Sciatic nerve (tissue), 2 donors: ENCODE data around the gene F12. TPM values are rescaled to one million over a fixed set of nuclear protein-coding genes. Genes with fewer than 3 reads are reported as not detected.
"Not testable (repeated sequence)": the region's sequence is repeated elsewhere in the genome, so short reads cannot be mapped to it uniquely, and the experiment has no call there.

Experiments used
- ATAC-seq: fragments of 200-7000 bp; cut with Tn5 transposase; one replicate; pipeline ENCODE4 v1.9.1; 2020; ENCODE audit warnings: mild to moderate bottlenecking, moderate library complexity
- DNase-seq: peaks from one replicate; pipeline ENCODE4 v3.0.0-alpha.2; 2020; ENCODE audit warnings: low spot score
- intact Hi-C: fragments of 100-400 bp; cut with DNase I; formaldehyde crosslinking; loops from one replicate; pipeline ENCODE4 v1.14.2; 2022
- total RNA-seq: library from RNA; stranded (reverse); fragmentation: NEBNext Ultra II Directional; extraction: Animal tissue kit (Norgen Biotek cat#: 25700); gene quantifications from one replicate; pipeline ENCODE4 v1.2.1, GENCODE V29; 2021
- donor health status: DM: no; HTN: no; CAD: no.
- donor health status: DM: no; HTN: no; CAD: no.

Gene F12
- total RNA-seq, 1 donor from 2014 or later, result 0.49 TPM

DNA sequence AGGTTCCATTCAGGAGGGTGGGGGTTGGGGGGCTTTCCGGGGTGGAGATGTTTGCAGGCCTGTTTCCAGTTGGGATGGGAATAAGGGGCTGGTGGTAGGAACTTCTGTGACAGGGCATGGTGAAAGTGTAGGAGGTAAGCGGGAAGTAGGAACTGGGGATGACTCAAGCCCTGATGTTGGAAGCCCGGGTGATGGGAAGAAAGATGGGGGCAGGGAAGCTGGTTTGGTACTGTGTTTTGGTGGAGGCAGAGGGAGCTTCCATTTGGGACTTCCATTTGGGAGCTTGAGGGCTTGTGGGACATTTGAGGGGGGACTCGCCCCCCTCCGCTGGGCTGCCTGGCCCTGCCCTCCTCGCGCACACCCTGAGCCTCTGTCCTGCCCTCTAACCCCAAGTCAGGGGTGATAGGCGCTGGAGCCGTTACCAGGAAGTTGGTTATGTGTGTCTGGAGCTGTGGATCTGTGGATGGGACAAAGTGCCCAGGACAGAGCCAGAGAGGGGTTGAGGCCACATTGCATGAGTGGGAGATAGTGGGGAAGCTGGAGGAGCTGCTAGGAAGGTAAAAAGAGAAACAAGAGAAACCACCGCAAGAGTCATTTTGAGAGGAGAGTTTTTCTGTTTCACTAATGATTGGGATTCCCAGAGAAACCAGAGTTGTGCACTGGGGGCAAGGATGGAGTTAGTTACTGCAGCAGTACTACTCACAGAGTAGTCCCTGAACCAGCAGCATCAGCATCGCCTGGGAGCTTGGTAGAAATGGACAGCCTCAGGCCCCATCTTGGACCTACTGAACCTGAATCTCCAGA is 45.0 kb downstream of the F12 start:
- ATAC-seq, result no peak
- DNase-seq, result no peak
- intact Hi-C loops, result no loop called here

GRCh38 chr5:177363565-177363964 is 45.8 kb downstream of the F12 start:
- intact Hi-C loops, result no loop called here
- no peak for ATAC-seq
- DNase-seq, result no peak

DNA sequence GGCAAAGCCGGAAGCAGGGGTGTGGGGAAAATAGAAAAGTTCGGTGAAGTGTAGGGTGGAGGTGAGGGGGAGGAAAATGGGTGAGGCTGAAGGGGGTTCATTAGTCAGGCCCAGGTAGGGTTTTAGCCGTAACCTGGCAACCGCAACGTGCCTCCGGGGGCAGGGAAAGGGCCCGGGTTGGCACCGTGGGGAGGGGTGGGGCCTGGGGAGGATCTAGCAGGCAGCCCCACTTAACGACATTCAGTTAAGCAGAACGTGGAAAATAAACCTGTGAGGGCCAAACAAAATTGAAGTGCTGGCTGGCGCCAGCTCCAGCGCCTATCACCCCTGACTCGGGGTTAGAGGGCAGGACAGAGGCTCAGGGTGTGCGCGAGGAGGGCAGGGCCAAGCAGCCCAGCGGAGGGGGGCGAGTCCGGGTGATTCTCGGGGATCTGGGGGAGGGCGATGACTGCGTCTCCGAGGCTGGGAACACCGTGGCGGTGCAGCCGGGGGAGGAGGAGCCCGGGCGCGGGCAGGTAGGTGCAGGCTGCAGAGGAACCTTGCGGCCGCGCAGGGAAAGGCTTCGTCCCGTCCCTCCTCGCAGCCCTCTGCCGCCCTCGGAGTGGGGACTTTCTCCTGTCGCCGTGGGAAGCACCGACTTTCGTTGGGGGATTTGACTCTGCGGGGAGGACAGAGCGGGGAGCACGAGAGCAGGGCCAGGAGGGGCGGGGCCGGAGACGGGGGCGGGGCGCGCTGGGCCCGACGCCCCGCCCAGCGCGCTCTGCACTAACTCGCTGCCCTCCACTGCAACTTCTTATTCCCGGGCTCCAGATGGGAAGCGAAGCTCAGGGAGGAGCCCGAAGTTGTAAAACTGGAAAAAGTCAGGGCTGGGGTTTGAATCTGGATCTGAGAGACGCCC is 46.5 kb downstream of the F12 start:
- DNase-seq (no peak), ATAC-seq (peak; percentile 50)
- intact Hi-C loops, result no loop called here

DNA sequence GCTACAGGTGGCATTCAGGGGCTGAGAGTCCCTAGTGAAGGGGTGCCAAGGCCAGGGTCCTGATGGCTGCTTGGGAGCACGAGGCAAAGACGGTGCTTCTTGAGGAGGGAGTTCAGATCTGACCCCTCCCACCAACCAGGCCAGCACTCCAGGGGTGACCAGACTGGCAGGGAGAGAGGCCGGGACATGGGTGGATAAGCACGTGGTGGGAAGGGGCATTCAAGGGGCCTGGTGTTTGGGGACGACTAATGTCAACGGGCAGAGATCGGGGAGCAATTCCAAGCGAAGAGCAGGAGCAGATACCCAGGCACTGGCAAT is 47.1 kb downstream of the F12 start:
- DNase-seq (no peak), ATAC-seq (no peak)
- intact Hi-C loops, result no loop called here

DNA sequence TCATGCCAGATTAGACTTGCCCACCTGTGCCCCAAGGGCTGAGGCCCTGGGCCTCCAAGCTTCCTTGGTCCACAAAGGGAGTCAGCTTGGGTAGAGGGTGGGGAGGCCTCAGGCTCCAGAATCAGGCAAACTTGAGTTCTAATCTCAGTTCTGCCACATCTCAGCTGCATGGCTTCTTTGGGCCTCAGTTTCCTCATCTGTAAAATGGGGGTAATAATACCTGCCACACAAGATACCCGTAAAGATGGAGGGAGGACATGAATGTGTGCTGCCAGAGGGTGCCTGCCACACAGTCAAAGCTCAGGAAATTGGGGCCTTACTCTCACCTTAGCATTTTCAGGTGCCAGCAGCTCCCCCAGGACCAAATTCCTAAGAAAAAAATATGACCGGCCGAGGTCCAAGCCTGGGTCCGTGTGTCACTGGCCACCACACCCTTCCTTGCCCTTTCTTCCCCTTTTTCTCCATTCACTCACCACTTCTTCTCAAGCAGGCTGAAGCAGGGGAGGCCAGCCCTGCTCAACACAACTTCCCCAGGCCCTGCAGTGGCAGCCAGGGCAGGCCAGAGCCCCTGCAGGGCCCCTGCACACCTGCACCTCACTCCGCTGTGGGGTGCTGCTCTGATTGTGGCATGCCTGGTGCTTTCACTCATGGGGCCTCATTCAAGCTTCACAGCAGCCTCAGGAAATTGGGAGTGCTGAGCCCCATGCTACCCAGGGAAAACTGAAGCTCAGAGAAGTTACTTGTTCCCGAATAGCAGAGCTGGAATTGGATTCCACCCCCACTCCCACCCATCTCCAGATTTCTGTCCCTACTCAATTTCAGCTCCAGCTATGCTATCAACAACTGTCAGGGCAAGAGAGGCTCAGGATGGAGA is 47.7 kb downstream of the F12 start:
- intact Hi-C loops, result no loop called here
- DNase-seq, result no peak
- ATAC-seq, result no peak

- ATAC-seq, intact Hi-C loops, DNase-seq: not testable (repeated sequence)
These were observed 48.6 kb downstream of the F12 start for GRCh38 chr5:177360740-177361139.

GRCh38 chr5:177359860-177360259 is 49.5 kb downstream of the F12 start:
- intact Hi-C loops, result no loop called here
- ATAC-seq, result no peak
- DNase-seq, result no peak

DNA sequence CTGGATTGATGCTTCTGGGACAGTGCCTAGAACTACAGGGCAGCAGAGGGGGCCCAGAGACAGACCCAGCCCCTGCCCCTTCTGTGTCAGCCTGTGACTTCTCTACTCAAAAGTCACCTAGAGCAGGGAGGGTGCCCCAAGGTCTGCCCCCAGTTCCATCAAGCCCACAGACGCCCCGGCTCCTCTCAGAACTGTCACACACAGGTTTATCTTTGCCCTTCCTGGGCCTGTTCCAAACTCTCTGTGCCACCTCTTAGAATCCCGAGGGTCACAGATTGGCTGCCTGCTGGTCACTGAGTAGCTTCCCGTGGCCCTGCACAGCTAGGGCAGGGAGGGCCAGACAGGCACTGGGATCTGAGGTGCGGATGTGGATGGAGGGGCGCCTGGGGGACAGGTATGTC is 49.9 kb downstream of the F12 start:
- intact Hi-C loops, result no loop called here
- ATAC-seq (no peak), DNase-seq (no peak)

DNA sequence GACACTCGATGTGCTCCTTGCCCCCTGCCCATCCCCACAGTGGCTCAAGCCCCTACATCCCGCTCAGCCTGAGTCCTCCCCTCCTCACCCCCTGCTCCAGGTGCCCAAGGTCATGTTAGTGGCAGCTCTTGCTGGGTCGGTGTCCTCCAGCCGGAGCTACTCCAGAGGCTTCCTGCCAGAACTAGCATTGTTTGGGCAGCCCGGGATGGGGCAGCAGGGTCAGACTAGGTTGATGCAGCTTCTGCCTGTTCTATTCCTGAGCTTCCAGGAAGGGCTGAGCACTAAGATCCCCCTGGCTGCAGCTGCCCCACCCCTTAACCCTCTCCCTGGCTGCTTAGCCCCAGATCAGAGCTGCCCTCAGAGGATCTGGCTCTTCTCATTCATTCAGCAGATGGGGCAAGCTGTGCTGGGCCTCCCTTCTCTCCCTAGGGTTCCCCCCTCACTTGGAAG is 51.0 kb downstream of the F12 start:
- no peak for DNase-seq
- intact Hi-C loops, result no loop called here
- no peak for ATAC-seq

DNA sequence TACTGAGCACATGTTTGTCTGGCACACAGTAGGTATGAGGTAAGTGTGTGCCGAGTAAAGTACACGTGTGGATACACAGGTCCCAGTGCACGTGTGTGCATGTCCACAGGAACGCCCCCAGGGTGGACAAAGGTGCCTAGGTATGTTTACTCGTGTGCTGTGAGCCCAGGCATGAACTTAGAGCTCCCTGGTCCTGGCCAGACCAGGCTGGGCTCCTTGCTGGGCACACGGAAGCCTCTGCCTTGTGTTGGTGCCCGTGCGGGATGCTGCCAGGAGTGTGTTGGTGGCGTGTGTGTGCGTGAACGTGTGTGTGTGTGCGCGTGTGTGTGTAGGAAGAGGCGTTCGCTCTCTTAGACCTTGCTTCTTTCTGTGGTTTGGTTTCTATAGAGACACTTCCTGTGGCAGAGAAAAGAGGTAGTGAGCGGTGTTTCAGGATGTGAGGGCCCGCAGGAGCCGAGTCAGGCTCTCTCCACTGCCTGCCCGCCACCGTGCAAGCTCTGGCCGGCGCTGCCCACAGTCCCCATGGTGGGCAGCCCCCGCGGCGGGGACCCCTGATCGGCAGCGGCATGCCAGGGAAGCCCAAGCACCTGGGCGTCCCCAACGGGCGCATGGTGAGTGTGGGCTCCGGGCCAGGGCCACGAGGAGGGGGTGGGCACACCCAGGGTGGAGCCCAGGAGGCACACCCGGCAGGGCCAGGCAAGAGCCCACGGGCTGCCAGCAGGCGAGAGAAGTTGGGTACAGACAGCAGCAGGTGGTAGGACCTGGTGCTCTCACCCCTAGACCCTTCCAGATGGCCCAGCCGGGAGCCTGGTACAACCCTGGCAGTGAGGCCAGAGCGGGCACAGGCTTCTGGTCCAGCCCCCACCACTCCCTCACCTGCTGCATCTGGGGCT is 51.7 kb downstream of the F12 start, which contains the start of gene RGS14:
Gene RGS14, plus strand, starts transcription at position 466 of the 893 bp plus-strand sequence. Its CDS starts 101 bp downstream, at position 567.
- peak; percentile 64 for ATAC-seq
- DNase-seq, result no peak
- intact Hi-C loops, result no loop called here

GRCh38 chr5:177357146-177357458 is 52.3 kb downstream of the F12 start:
- DNase-seq (no peak), ATAC-seq (no peak)
- intact Hi-C loops, result no loop called here

GRCh38 chr5:177356746-177357145 is 52.6 kb downstream of the F12 start:
- DNase-seq (no peak), ATAC-seq (no peak)
- intact Hi-C loops, result no loop called here

DNA sequence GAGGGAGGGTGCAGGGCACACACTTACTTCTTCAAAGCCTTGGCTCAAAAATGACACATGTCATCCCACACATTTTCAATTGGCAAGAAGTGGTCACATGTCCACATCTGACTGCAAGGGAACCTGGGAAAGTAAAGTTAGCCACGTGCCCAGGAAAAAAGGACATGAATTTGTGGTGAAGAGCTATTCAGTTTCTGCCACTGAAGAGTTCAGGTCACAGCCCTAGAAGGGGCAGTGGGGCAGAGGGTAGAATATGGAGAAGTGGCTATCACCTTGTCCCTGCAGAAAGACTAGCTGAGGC is 53.5 kb downstream of the F12 start:
- DNase-seq, result no peak
- intact Hi-C loops, result no loop called here
- ATAC-seq, result no peak

DNA sequence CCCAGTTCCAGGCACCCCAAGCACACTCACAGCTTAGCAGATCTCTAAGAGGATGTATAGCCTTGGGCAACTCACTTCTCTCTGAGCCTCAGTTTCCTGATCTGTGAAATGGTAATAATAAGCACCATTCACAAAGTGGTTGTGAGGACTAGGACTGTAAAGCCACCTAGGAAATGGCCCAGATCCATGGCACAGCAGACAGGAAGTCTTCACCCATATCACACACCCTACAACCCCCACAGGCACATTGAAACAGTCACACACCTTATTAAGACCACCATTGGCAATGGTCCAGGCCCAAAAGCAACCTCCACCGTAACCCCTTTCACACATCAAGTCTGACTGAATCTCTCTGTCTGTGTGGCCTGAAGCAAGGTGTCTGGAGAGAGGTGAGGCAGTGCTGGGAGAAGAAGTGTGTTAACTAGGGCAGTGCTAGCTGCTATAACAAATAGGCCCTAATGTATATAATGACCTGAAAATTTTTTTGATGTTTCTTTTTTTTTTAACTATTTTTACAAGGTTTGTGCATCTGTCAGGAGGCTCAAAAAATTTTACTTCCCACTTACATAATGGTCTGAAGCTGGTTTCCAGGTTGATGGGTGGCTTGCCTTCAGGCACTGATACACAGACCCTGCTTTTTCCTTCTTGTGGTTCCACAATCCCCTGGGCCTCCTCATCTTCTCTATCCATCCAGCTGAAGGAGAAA is 54.0 kb downstream of the F12 start:
- DNase-seq, result no peak
- intact Hi-C loops, result no loop called here

DNA sequence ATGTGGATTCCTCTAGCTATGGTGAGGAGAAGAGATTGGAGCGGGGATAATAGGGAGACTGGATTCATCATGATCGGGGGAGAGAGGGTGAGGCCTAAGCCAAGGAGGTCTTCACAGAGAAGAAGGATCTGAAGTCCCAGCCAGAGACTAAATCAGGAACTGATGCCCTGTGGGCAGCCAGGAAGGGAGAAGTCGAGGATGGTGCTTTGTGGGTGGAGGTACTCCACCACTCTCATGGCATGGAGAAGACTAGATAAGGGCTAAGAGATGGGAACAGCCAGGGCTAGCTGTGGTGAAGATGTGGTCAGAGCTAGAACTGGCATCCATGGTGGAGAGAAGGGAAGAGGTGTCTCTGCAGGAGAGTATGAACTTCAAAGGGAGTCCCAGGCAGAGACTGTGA is 54.7 kb downstream of the F12 start:
- ATAC-seq, result no peak
- intact Hi-C loops, result no loop called here
- no peak for DNase-seq

More for the DNA sequence above, 54.0 kb downstream of the F12 start:
- no peak for ATAC-seq

GRCh38 chr5:177354256-177354655 is 55.1 kb downstream of the F12 start:
- ATAC-seq (no peak), DNase-seq (no peak)
- intact Hi-C loops, result no loop called here

DNA sequence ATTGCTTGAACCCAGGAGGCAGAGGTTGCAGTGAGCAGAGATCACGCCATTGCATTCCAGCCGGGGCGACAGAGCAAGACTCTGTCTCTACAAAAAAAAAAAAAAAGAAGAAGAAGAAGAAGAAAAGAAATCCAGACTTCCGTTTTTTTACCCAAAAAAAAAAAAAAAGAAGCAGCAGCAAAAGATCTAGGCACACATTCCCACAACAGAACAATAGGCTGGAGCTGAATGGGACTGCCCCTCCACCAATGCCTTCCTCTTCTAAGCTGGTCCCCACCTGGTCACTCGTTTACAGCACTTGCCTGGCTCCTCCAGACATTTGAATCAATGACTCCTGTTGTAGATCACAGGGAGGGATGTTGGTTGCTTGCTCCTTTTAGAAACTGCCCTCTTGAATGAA is 56.3 kb downstream of the F12 start:
- no peak for DNase-seq
- intact Hi-C loops, result no loop called here
- ATAC-seq, result no peak
